NCI-H524 (cell line): ENCODE measurements around the gene OGFOD2.
"Not testable (repeated sequence)": the region's sequence is repeated elsewhere in the genome, so short reads cannot be mapped to it uniquely, and the experiment has no call there.

Experiments
- DNase-seq, 2 experiments: peaks; one replicate each; lab custom pipeline; 2025; lab: John Stamatoyannopoulos, UW

The OGFOD2 gene

GRCh38 chr12:123005081-123005626 lies 30.1 kb downstream of the OGFOD2 start:
- DNase-seq, result no peak

GRCh38 chr12:123006977-123007376 lies 31.9 kb downstream of the OGFOD2 start:
- no peak for DNase-seq

DNA sequence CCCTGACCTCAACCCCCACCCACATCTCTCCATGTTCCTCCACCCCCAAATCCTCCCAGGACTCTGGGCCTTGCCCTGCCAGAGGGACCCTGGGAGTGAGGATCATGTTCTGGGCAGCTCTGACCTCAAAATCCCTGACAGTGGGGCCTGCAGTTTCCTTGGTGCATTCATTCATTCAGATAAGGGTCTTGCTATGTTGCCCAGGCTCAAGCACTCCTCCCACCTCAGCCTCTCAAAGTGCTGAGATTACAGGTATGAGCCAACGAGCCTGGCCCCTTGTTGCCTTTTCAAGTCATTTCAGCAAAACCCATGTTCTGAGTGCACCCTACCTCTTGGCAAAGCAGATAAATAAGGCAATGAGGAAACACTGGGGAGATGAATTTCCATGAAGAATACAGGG lies 35.1 kb downstream of the OGFOD2 start:
- DNase-seq, result no peak

DNA sequence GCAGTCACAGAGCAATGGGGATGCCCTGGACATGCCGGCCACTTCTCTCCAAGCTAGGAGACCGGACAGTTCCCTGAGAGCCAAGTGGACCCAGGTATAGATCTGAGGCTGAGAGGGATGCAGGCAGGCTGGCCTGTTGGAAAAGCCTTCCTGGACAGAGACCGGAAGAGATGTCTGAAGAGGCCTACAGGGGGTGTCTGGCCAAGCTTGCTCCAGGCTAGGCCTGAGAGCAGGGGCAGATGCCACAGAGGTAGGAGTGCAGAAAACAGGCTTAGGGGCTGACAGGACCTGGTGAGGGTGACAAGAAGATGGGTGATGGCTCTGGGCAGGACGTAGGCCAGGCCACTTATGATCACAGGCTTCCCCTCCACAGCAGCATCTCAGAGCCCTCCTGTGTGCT lies 35.6 kb downstream of the OGFOD2 start:
- DNase-seq, result no peak

DNA sequence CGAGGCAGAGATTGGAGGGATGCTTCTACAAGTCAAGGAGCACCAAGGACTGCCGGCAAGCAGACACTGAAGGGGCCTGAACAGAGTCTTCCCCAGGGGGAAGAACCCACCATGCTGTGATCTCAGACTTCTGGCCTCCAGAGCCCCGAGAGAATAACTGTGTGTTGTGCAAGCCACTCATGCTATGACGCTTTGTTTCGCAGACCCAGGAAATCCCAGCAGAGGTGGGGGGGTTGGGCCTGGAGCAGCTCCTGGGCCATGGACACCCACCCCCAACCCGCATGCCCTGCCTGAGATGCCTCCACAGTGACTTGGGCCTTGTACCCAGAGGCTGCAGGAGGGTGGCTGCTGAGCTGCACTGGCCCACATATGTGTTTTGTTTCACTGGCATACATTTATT lies 36.7 kb downstream of the OGFOD2 start:
- DNase-seq, result no peak

GRCh38 chr12:123013185-123014095 lies 38.4 kb downstream of the OGFOD2 start:
- no peak for DNase-seq

DNA sequence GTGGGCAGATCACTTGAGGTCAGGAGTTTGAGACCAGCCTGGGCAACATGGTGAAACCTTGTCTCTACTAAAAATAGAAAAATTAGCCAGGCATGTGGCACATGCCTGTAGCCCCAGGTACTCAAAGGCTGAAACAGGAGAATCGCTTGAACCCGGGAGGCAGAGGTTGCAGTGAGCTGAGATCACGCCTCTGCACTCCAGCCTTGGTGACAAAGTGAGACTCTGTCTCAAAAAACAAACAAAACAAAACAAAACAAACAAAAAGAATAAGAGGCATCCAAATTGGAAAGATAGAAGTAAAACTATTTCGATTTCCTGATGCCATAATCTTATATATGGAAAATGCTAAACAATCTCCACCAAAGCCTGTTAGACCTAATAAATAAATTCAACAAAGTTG lies 39.4 kb downstream of the OGFOD2 start:
- not testable (repeated sequence) for DNase-seq

DNA sequence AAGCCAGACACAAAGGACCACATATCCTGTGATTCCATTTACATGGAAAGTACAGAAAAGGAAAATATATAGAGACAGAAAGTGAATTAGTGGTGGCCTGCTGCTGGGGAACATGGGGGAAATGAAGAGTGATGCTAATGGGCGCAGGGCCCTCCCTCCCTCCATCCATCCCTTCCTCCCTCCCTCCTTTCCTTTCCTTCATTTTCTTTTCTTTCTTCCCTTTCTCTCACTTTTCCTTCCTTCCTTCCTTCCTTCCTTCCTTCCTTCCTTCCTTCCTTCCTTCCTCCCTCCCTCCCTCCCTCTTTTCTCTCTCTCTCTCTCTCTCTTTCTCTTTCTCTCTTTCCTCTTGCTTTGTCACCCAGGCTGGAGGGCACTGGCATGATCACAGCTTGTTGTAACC lies 42.7 kb downstream of the OGFOD2 start:
- no peak for DNase-seq

DNA sequence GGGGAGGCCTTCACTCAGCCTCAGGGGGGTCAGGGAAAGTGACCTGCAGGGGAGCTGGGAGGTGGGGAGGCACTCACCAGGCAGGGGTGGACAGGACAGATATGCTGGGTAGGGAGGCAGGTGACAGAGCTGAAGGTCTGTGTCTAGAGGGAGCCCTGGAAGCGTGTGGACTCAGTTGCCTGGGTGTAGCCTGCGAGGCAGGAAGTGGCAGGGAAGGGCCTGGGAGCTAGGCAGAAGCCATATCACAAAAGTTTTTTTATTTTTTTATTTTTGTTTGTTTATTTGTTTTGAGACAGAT lies 44.7 kb downstream of the OGFOD2 start:
- DNase-seq, result no peak

DNA sequence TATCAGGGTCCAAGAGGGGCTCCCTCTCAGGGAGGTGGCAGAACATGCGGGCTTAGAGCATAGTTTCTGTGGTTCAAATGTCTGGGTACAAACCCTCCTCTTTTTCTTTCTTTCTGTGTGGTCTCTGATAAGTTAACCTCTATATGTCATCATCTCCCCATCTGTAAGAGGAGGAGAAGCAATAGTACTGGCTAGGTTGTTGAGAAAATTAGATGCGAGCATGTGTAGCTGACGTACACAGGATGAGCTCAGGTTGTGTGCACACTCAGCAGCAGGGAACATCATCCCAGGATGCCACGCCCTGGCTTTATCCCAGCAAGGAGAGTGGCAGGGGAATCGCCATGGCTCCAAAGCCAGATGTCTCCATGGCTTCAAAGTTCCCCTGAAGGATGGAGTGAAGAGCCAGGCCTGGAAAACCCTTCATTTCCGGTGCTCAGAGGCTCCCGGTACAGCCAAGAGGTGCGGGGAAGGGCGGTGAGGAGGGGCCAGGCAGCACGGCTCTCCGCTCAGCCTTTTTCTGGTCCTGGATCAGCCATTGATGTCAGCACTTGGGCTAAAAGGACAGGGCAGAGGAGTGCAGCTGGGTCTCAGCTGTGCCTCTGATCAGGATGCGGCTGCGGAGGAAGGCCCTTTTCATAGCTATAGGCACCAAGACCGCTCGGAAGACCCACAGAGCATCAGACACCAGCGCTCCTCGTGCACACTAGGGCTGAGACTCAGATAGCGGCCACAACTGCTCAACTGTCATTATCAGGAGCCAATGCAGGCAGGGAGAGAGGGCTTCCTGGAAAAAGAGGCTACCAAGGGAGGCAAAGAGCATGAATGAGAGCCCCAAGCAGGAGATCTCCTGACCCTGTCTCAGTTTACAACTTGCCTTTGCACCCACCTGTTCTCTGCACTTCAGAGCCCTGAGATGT lies 46.9 kb downstream of the OGFOD2 start:
- no peak for DNase-seq

DNA sequence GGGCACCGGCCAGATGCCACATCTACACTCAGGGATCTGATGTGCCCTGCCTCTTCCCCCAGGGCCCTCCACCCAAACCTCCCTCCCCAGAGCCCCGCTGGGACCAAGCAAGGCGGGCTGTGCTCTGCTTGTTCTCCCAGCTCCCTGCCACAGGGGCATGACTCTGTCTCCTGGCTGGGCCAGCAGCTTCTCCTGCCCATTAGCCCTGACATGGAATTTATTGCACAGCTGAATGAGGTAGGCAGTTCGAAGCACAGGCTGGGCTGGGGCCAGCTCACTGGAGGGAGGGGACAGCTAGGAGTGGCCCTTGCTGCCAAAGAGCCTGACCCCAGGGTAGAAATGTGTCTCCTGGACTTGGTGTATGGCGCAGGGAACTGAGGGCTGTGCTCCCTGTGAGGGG lies 47.8 kb downstream of the OGFOD2 start:
- DNase-seq, result no peak

DNA sequence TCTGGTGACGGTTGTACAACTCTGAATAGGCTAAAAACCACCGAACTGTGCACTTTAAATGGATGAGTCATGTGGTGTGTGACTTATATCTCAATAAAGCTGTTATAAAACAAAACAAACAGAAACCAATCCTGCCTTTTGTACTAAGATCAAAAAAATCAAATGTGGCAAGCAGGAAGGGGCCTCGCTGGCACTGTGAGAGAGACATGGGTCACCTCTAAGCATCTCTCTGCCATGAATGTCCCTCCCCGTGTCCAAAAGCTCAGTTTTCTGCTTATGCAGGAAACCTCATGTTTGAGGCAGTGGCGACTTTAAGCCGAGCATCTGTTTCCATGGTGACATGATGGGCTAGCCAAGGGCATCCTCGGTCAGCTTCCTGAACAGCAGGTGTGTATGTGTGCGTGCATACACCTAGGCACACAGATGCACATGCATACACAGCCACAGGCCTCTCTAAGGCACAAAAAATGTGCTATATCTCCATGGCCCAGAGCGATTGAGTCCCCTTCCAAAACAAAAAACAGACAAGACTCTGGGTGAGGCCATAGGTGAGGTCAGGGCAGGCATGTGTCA lies 49.9 kb downstream of the OGFOD2 start:
- DNase-seq, result no peak

DNA sequence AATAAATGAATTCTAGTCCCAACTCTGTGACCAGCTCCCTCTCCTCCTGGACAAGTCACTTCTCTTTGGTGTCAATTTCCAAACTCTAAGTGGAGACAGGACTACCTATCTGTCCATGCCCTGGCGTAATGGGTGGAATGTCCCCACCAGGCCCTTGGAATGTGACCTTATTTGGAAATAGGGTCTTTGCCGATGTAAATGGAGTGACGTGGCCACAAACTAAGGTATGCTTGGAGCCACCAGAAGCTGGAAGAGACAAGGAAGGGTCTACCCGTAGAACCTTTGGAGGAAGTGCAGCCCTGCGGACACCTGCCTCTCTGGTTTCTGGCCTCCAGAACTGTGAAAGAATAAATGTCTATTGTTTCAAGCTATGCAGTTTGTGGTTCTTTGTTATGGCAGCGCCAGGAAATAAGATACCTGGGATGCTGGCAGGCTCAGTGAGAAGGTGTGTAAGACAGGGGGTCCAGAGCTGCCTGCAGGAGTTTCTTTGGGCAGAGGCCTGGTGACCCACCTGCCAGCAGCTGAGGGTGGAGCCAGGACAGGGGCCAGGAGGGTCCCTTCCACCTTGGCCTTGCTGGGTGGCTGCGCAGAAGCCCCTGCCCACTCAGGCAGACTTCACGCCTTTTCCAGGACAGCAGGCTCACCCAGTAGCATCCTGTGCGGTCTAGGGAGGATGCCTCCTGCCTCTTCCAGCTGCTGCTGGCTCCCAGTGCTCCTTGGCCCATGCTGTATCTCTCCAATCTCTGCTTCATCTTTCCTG lies 51.2 kb downstream of the OGFOD2 start:
- no peak for DNase-seq

- no peak for DNase-seq
These were observed 52.8 kb downstream of the OGFOD2 start for GRCh38 chr12:123027726-123028445.

- no peak for DNase-seq
These were observed 53.4 kb downstream of the OGFOD2 start for GRCh38 chr12:123028475-123028874.

DNA sequence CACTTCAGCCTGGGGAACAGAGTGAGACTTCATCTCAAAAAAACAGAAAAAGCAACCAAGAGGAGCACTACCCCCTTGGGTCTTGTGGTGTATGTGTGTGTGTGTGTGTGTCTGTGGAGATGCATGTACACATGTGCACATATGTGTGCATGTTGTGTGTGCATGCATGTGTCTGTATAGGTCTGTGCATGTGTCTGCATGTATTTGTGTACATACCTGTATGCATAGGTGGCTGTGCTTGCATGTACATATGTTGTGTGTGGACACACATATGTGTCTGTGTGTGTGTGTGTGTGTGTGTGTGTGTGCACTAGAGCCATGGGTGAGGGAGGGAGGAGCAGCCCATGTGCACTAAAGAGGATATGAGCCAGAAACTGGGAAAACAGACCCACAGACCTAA lies 54.5 kb downstream of the OGFOD2 start:
- DNase-seq, result no peak
